NCI-H774 (cell line): ENCODE measurements around the gene KIF3C.
A peak's percentile ranks its signal among the peaks of the same experiment; 100 is the strongest.
"Not testable (repeated sequence)": the region's sequence is repeated elsewhere in the genome, so short reads cannot be mapped to it uniquely, and the experiment has no call there.

ENCODE experiments used
- DNase-seq: peaks from one replicate; lab custom pipeline; 2025; lab: John Stamatoyannopoulos, UW

Gene KIF3C

GRCh38 chr2:25960920-25961319, 21.4 kb downstream of the KIF3C start:
- DNase-seq: no peak

GRCh38 chr2:25960396-25960795, 21.9 kb downstream of the KIF3C start:
- no peak for DNase-seq

GRCh38 chr2:25958611-25959010, 23.7 kb downstream of the KIF3C start:
- not testable (repeated sequence) for DNase-seq

- DNase-seq: no peak
These were observed 24.6 kb downstream of the KIF3C start for GRCh38 chr2:25957743-25958142.

- no peak for DNase-seq
These were observed 26.3 kb downstream of the KIF3C start for GRCh38 chr2:25955869-25956535.

- no peak for DNase-seq
These were observed 27.3 kb downstream of the KIF3C start for GRCh38 chr2:25955036-25955435.

- DNase-seq: no peak
These were observed 28.0 kb downstream of the KIF3C start for GRCh38 chr2:25954199-25954752.

- DNase-seq: peak; percentile 90
These were observed 31.2 kb downstream of the KIF3C start for GRCh38 chr2:25951071-25951547.

GRCh38 chr2:25948437-25948836, 33.9 kb downstream of the KIF3C start:
- no peak for DNase-seq

GRCh38 chr2:25941042-25941441, 41.3 kb downstream of the KIF3C start:
- DNase-seq: no peak

- DNase-seq: no peak
These were observed 43.0 kb downstream of the KIF3C start for GRCh38 chr2:25939257-25939668.

GRCh38 chr2:25938345-25938744, 44.0 kb downstream of the KIF3C start:
- no peak for DNase-seq

- DNase-seq: no peak
These were observed 45.3 kb downstream of the KIF3C start for GRCh38 chr2:25936889-25937545.

GRCh38 chr2:25933622-25934021, 48.7 kb downstream of the KIF3C start:
- DNase-seq: no peak

GRCh38 chr2:25929789-25930473, 52.4 kb downstream of the KIF3C start:
- no peak for DNase-seq

GRCh38 chr2:25928668-25929067, 53.6 kb downstream of the KIF3C start:
- DNase-seq: no peak

- DNase-seq: no peak
These were observed 55.1 kb downstream of the KIF3C start for GRCh38 chr2:25926984-25927756.

GRCh38 chr2:25922501-25922900, 59.8 kb downstream of the KIF3C start:
- no peak for DNase-seq

GRCh38 chr2:25920786-25921415, 61.4 kb downstream of the KIF3C start:
- no peak for DNase-seq

- DNase-seq: no peak
These were observed 62.0 kb downstream of the KIF3C start for GRCh38 chr2:25920336-25920735.

GRCh38 chr2:25917832-25918231, 64.5 kb downstream of the KIF3C start:
- DNase-seq: no peak
